Liver (tissue), 3 donors: ENCODE measurements around the gene APPL1.

Experiments used
- EGR1 ChIP-seq, 2 donors: IDR thresholded peaks; 2 replicates each; pipeline ENCODE4 v1.6.1; 2016 to 2018; ENCODE audit warnings: antibody characterized with exemption in 2 of 2, low read depth in 2 of 2
- GABPA ChIP-seq, 2 donors: IDR thresholded peaks in 1 of 2; conservative IDR thresholded peaks in 1 of 2; 2 replicates each; pipeline ENCODE4 v1.6.1; 2016; ENCODE audit warnings: antibody characterized with exemption in 2 of 2, mild to moderate bottlenecking in 1 of 2, moderate library complexity in 1 of 2
- JUND ChIP-seq, 2 donors: IDR thresholded peaks; 2 replicates each; pipeline ENCODE4 v1.6.1; 2016; ENCODE audit warnings: antibody characterized with exemption in 2 of 2
- NR2F2 ChIP-seq: IDR thresholded peaks from 2 replicates; pipeline ENCODE4 v1.6.1; 2016; ENCODE audit warnings: antibody characterized with exemption
- RXRA ChIP-seq, 2 donors: IDR thresholded peaks; 2 replicates each; pipeline ENCODE4 v1.6.1; 2017 to 2018; ENCODE audit warnings: antibody characterized with exemption in 2 of 2, mild to moderate bottlenecking in 1 of 2
- SP1 ChIP-seq: IDR thresholded peaks from 2 replicates; pipeline ENCODE4 v1.6.1; 2018; ENCODE audit warnings: antibody characterized with exemption, mild to moderate bottlenecking
- TAF1 ChIP-seq: conservative IDR thresholded peaks from 2 replicates; pipeline ENCODE4 v1.6.1; 2016; ENCODE audit warnings: antibody characterized with exemption, mild to moderate bottlenecking
- YY1 ChIP-seq: IDR thresholded peaks from 2 replicates; pipeline ENCODE4 v1.6.1; 2016; ENCODE audit warnings: antibody characterized with exemption, mild to moderate bottlenecking
- TF ChIP-seq, protein P1 (sequence below): fragments of 150-350 bp; IDR thresholded peaks from 2 replicates; pipeline ENCODE4 v1.5.1; 2017; ENCODE audit warnings: improper control_type of control experiment, low read depth, low read length; ENCODE audit not compliant: missing input control
- donor health status: healthy.
- donor health status: healthy.

- TF ChIP-seq, protein P1, sequence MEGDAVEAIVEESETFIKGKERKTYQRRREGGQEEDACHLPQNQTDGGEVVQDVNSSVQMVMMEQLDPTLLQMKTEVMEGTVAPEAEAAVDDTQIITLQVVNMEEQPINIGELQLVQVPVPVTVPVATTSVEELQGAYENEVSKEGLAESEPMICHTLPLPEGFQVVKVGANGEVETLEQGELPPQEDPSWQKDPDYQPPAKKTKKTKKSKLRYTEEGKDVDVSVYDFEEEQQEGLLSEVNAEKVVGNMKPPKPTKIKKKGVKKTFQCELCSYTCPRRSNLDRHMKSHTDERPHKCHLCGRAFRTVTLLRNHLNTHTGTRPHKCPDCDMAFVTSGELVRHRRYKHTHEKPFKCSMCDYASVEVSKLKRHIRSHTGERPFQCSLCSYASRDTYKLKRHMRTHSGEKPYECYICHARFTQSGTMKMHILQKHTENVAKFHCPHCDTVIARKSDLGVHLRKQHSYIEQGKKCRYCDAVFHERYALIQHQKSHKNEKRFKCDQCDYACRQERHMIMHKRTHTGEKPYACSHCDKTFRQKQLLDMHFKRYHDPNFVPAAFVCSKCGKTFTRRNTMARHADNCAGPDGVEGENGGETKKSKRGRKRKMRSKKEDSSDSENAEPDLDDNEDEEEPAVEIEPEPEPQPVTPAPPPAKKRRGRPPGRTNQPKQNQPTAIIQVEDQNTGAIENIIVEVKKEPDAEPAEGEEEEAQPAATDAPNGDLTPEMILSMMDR = no peak
- TF ChIP-seq RXRA (IDR thresholded peaks at IDR 0.05) (no peak), TAF1 (no peak), EGR1 (IDR thresholded peaks at IDR 0.05; ENCODE audit: low read depth in 2 of 2) (no peak), SP1 (no peak), JUND (IDR thresholded peaks at IDR 0.05) (no peak), YY1 (no peak), GABPA (IDR thresholded peaks at IDR 0.05 in 1 of 2, conservative IDR thresholded peaks at IDR 0.05 in 1 of 2) (no peak), NR2F2 (no peak)
These were observed 40.9 kb downstream of the APPL1 start for GRCh38 chr3:57268416-57268815.
